Right kidney (tissue), 1 donor: ENCODE data around the gene ZNF503.

Source experiments
- DNase-seq: peaks from one replicate; pipeline ENCODE4 v3.0.0-alpha.2; 2016

ZNF503 gene

DNA sequence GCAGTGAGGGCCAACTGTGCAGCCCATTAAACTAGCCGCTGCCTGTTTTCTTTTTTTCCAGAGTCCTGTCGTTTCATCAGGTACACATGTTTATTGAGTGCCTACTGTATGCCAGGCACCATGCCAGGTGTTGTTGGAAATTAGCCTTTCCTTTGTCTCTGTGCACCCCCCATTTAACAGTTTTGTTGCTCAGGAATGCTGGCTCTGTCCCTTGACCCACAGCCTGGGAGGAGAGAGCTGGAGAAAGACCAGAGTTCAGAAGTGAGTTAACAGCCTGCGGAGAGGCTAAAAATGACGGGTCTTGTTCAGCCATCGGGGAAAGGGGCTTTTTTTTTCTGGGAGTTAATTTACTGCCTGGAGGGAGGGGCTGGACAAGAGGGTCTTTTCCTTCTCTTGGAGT lies 31.2 kb upstream of the ZNF503 start:
- DNase-seq, result peak; percentile 37

DNA sequence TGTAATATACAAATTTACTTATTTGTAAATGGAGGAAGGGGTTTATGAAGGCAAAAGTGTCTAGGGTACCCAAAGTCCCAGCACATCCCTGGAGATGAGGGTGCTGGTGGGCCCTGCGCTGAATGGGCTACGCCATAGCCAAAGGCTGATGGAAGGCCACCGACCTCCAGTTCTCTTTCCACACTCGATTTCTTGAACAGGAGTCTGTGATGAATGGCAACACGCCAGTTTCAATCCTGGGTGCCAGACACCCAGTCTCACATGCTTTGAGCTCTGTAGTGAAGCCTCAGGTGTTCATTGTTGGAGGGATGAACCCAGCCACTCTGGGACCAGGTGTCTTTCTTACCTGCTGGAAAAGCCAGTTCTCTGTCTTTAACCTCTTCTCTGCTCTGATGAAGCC lies 30.6 kb upstream of the ZNF503 start:
- peak; percentile 41 for DNase-seq

DNA sequence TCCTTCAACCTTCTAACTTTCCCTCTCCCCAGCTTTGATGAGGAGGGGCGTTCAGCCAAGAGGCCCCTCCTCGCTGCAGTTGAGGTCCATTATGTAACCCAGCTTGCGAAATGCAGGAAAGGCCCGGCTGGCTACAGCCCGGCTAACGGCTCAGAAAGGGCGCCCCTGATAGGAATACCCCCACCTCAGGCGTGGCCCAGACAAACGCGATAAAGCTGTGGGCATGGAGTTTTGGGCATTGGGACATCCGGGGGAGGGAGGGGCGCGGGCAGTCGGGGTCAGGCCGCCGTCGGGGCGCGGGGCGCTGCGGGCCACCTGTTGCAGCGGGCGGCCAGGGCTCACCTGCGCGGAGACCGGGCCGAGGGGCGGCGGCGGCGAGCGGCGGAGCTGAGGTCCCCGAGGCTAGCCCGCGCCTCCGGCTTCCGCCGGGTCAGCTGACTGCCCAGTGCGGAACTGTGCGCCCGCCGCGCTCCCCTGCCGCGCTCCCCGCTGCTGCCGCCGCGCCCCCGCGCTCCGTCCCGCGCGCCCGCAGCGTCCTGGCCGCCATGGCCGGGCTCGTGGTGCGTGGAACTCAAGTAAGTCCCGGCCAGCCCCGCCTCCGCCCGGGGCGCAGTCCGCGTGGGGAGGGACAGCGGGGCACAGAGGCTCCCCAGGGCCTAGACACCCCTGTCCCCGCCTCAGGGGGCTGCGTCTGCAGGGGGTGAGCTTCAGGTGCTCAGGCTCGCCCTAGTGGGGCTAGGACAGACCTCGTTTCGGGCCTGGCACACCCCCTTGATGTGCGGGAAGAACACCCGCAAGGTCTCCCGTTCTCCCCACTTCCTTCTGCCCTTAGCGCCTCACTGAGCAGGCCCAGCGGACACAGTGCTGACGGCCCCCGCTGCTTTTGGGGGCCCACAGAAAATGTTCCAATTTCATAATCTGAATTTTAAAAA lies 29.9 kb upstream of the ZNF503 start, which contains the start of gene LRMDA:
TSS of gene LRMDA (plus strand) at position 445 of the 932 bp plus-strand sequence.
- peak; percentile 59 for DNase-seq

DNA sequence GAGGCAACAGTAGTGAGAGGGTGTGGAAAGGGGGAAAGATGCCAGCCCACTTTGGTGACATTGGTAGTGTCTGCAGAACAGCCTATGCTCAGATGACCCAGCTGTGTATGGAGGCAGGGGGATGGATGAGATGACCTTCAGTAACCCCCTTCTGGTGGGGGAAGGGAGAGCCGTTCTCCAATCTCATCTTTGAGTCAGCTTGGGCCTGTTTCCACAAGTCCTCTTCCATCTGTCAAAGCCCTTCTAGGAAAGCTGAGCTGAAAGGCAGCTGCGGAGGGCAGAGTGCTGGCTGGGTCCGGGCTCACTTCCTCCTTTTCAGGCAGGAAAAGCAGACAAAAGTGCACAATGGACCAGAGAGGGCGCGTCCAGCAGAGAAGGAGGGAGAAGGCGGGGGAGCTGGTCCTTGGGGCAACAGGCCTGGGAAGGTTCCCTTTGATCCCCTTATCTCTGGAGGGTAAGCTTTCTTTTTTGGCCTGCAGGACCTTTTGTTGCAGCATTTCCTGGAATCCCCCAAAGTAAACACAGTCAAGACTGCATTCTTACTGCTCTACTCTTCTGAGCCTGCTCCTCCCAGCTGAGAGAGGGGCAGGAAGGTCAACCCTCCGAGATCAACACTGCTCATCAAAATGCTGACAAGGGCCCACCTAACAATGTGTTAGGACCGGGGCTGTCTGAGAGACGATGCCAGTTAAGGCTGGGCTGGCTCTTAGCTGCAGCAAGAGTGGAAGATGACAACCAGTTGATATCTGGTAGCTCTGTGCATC lies 28.6 kb upstream of the ZNF503 start:
- DNase-seq, result peak; percentile 50

DNA sequence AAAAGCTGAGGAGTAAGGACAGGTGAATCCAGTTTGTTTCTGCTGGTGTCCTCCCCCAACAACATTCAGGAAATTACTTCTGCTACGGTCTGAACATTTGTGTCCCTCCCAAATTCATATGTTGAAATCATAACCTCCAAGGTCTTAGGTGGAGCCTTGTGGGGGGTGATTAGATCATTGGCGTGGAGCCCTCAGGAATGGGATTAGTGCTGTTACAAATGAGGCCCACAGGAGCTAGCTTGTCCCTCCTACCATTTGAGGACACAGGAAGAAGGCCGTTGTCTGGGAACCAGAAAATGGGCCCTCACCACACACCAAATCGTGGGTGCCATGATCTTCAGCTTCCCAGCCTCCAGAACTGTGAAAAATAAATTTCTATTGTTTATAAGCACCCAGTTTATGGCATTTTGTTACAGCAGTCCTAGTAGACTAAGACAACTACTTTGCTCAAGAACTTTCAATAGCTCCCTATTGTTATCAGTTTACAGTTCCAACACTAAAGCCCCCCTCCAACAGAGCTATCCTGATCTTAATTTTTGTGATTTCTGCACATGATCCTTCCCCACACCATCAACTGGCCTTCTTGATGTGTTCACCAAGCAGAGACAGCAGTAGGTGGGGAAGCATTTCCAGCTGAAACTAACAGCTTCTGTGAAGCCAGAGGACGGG lies 27.7 kb upstream of the ZNF503 start:
- no peak for DNase-seq

DNA sequence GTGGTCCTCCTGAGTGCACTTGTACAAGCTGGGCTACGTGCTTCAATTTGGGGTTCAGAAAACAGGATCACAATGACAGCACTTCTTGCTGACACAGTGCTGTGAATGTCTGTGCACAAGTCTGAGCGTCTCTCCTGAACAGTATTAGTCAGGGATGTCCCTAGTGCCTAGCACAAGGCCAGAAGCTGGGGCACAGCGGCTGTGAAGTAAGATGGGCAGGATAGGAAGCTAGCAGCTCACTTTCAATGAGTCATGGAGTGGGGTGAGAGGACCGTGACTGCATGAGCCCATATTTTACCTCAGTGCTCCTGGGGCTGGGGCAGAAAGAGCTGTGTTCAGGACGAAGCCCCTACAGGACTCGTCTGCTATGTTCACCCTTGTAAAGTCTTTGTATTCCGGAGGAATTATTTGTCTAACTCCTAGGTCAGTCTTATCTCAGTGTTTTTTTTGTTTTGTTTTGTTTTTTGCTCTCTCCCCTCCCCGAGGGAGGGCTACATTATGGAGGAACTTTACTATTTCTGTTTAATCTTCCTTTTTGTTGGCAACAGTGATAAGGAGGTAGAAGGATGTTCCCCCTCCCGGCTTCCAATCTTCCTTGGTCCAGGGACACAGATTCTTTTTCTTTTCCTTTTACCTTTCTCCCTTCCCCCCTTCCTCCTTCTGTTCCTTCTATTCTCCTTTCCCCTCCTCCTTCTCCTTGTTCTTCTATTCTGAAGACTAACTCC lies 27.0 kb upstream of the ZNF503 start:
- DNase-seq, result no peak

DNA sequence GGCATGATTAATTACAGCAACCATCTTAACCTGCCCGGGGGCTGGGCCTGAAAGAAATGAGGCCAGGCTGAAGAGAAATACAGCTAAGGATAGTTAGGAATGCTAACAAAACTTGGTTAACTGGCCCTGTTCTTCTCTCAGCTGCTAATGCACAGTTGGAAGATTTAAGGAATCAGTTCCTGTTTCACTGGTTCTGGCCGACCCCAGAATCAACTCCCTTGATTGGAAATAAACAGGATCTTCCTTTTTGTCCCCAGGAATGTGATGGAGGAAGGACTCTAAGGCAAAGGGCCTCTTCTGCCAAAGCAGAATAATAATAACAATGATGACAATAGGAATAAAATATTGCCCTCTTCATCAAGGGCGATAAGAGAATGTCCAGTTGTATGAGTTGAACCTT lies 26.4 kb upstream of the ZNF503 start:
- DNase-seq, result no peak

DNA sequence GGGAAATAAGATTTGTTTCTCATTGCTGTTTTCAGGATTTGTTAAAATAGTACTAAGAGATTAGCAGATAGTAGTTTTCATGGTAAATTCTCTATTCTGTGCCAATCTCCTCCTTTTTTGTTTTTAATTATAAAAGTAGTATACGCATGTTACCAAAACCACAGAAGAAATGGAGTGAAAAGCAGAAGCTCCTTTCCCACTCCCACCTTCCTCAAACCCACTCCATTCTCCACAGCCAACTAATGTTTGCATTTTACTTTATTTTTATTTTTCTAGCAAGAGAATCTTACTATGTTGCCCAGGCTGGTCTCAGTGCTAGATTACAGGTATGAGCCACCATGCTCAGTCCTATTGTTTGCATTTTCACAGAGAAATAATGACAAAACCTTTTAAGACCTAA lies 25.3 kb upstream of the ZNF503 start:
- no peak for DNase-seq

DNA sequence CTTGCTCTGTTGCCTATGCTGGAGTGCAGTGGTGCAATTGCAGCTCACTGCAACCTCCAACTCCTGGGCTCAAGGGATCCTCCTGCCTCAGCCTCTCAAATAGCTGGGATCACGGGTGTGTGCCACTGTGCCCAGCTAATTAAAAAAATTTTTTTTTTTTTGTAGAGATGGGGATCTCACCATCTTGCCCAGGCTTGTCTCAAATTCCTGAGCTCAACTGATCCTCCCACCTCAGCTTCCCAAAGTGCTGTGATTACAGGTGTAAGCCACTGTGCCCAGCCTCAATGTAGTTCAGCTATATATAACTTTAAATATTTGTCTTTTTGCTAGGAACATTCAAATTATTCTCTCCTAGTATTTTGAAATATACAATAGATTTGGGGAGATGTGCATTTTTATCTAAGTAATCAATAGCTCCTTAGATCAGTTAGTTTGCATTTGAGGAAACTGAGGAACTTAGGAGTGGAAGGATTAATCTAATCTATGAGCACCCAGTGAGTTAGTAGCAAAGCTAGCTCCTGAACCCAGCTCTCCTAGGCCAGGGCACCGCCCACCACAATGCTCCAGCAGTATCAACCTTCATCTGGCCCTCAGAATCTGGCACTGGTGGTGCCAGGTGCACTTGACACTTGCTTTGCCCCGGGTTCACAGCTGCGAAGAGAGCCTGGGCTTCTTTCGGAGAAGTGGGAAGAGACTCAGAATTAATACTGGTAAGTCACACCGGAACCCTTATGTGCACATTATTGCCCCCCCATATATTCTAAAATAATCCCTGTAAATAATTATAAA lies 23.9 kb upstream of the ZNF503 start:
- no peak for DNase-seq

DNA sequence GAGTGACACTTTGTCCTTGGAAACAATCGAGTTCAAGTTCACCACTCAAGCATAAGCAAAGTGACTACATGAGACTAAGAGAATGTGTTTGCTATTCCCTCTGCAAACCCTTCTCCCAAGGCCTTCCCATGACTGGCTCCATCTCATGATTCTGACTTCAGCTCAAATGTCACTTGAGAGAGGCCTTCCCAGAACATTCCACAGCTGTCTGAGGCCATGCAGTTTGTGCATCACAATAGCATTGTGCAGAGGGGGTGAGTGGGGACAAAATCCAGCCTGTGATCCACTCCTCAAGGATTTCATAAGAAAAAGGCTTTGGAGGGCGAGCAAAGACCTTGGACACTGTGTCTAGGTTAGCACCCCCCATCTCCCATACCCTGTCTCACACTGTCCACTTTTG lies 23.0 kb upstream of the ZNF503 start:
- DNase-seq, result no peak

DNA sequence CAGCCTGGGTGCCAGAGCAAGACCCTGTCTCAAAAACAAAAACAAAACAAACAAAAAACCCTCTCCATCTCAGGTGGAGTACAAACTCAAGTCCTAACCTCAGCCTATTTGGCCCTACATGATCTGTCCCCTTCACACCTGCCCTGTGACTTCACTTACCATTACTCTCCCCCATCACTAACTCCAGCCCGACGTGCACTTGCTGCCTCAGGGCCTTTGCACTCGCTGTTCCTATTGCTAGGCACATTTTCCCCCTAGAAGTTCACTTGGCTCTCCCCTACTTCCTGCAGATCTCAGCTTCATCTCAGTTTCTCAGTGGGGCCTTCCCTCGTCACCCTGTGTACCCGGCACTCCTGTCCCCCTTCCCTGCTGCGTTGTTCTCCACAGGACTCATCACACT lies 21.3 kb upstream of the ZNF503 start:
- no peak for DNase-seq

DNA sequence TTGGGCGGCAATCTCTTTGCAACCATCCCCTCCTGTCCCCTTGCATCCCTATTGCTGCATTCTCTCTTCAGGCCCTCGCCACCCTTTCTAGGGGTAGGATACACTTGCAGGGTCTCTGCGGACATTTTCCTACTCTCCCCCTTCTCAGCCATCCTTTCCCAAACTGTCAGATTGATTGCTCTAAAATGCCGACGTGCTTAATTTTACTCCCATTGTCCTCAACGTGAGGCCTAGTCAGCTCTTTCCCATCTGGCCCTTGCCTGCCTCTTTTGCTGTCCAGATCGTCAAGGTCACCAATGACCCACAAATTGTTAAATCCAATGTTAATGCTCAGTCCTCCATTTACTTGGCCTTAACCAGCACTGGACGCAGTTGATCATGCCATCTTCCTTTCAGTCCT lies 17.1 kb upstream of the ZNF503 start:
- no peak for DNase-seq

DNA sequence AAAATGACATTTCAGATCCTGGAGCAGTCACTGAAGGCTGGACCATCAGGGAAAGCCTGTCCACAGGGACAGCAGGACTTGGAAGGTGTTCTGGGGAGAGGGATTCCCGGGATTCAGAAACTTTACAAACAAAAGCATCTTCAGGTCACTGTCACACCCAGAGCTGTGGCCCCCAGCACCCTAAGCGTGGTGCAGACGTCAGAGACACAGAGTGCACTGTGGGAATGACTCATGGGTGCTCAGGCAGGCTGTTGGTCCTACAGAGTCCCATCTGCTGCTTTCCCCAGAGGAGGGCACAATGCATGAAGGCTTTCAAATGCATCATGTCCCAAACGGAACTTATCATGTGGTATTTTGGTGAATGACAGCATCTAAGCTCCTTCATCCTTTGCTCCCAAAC lies 16.7 kb upstream of the ZNF503 start:
- no peak for DNase-seq

DNA sequence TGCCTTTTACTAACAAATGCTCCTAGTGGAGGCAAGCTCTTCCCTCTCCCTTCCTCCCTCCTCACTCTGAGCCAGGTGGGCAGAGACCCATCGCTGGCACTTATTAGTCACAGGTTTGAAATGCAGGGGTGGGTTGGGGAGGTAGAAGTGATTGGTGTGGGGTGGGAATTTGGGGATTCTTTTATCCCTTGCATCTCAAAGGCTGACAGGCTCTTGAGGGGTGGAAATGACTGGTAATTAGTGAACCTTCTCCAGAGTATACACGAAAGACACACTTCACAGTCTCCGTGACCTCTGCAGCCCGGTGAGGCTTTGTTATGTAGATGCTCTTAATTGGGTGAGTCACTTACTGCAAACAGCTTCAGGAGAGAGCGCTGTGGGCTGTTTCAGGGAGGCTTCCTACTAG lies 16.0 kb upstream of the ZNF503 start:
- no peak for DNase-seq

DNA sequence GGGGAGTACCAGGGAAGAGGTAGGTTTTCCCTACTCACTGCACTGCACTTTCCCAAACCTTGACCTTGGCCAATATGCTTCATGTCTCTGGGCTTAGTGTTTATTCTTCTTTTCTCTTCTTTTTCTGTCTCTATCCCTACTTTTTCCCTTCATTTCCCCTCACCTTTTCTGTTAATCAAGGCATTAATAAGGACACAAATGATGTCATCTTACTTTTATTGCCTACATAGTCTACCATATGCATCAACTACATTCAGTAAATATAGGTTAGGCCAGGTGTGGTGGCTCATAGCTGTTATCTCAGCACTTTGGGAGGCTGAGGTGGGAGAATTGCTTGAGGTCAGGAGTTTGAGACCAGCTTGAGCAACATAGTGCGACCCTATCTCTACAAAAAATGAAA lies 13.0 kb upstream of the ZNF503 start:
- DNase-seq, result no peak

DNA sequence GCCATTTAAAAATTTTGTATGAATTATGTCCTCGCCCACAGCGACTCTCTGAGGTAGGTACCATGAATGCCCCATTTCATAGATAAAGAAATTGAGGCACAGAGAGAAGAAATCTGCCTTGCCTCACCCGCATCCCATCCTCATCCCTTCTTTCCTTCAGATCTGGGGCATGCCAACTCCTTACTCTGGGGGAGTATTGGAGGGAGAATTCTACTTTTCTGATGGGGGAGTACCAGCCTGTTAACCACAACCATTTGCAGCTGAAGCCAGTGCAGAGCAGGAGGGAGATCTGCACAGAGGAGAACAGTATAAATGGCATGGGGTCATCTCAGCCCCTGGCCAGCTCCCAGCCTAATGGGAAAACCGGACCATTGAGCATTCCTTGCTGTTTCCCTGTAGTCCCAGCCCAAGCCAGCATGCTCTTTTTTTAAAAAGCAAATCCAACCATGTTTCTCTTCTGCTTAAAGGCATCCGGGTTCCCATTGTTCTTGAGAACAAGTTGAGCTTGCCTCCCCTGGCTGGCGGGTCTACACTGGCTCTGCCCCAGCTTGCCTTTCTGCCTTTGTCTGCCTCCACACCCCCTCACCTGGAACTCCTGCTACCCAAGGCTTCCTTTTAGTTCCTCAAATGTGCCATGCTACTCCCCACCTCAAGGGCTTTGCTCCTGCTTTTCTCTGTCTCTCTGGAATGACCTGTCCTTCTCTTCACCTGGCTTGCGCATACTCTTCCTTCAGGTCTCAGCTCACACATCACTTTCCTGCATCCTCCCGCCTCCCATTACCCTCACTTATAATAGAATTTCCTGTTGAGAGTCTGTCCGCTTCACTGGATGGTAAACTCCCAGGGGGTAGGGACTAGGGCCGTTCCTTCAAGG lies 8.8 kb upstream of the ZNF503 start:
- peak; percentile 44 for DNase-seq

DNA sequence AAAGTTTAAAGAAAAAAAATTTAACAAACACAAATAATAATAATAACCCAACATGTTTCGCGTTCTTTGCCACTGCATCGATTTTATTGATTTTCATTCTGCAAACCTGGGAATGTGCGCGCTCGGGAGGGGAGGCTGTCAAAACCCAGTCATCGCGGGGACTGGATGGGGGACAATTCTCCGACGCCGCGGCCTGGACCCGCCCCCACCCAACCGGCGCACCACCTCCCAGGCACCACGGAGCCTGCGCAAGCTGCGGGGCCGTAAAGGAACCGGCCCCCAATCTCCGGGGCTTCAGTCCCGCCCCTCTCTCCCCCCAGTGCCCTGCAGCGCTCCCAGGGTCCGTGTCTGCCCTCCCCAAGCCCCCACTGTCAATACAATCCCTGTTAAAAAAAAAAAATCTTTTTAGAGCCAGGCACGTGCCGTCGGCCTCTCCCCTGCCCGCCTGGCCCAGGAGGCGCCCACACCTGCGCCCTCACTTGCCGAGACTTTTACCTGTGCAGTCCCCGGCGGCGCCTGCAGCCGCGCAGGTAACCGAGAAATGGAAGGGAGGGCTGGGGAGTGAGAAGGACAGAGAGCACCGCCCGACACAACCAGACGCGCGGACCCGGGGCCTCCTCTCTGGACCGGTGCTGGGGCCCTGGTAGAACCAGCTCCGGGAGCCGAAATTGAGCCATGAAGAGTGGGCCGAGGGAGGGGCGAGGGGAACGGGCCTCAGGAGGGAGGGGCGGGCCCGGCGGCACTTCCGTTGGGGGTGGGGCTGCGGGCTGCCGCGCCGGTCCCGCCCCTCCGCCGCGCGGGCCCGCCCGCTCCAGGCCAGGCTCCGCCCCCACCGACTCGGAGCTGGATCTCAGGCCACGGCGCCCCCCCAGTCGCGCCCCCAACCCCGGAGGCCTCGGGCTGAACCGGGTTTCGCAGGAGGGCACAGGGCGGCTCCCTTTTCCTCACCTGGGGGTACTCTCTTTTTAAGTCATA lies 7.6 kb upstream of the ZNF503 start:
- peak; percentile 92 for DNase-seq

DNA sequence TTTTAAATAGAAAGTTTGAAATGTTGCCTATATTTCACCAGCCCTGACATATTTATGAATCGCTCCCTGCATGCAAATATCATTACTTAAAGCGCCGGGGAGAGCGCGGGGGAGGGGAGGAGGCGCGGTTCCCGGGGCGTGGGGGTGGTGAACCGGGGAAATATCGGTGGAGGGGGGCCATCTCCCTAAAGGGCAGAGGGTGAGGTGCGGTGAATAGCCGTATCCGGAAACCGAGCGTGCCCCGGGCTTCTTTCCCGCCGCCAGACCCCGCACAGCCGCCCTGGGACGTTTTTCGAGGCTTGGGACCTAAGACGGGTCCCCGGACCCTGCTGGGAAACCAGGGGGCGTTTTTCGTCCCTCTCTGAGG lies 6.9 kb upstream of the ZNF503 start:
- no peak for DNase-seq
